NCI-H1417 treated with DMSO at 0.1 percent for 48 hours (cell line): ENCODE data around the gene TGM2.

ENCODE experiments used
- DNase-seq: peaks from one replicate; lab custom pipeline; 2025; lab: John Stamatoyannopoulos, UW

Gene TGM2

GRCh38 chr20:38144974-38145728, 19.9 kb downstream of the TGM2 start:
- no peak for DNase-seq

DNA sequence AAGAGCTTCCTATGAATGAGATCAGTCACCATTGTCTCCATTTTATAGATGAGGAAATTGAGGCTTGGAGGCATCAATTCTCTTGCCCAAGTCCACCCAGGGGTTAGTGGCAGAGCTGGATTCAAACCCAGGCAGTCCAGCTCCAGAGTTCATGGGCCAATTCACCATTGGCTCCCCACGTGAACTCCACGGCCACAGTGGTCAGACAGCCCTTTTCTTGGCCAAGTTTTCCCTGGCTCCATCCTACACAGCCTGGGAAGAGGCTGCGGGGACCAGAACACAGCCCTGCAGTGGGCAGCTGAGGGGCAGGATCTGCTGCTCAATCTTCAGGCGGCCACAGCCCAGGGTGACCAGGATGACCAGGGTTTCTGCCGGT, 20.5 kb downstream of the TGM2 start:
- no peak for DNase-seq

DNA sequence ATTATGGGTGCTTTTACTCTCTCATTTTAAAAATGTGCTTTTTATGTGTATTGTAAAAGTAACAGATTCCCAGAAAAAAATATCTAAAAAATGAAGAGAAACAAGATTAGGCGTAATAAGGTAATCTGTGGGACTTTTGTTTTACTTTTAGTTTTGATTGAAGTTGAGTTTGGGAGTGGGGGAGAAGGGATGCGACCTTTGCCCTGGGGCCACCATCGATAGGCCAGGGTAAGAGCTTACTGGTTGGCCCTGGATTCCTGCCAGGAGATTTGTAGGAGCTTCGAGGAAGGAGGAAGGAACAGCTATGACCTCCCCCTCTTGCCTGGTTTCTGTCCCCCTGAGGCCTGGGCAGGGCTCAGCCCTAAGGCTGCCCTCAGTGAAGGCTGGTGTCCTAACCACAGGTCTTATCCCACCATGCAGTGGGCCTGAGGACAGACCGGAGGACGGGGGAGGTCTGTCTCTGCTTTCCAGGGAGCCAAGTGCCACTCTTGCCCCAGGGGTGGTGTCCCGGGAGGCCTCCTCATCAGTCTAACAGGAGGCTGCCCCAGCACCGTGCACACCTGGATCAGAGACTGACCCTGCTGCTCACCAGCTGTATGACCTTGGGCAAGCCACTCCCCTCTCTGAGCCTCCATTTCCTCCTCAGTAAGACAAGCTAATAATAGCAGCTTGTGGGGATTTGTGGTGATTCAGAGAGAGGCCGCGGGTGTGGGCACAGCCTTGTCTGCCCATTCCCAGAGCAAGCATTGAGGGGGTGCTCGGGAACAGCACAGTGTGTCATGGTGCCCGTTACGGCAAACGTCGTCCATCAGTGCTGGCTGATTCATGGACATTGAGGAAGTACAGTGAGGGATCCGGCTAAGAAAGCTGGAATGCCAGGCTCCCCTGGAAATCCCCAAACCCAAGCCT, 21.2 kb downstream of the TGM2 start:
- DNase-seq: no peak

- no peak for DNase-seq
Observed at GRCh38 chr20:38143238-38143645, 21.8 kb downstream of the TGM2 start.

GRCh38 chr20:38141889-38142494, 23.1 kb downstream of the TGM2 start:
- no peak for DNase-seq

DNA sequence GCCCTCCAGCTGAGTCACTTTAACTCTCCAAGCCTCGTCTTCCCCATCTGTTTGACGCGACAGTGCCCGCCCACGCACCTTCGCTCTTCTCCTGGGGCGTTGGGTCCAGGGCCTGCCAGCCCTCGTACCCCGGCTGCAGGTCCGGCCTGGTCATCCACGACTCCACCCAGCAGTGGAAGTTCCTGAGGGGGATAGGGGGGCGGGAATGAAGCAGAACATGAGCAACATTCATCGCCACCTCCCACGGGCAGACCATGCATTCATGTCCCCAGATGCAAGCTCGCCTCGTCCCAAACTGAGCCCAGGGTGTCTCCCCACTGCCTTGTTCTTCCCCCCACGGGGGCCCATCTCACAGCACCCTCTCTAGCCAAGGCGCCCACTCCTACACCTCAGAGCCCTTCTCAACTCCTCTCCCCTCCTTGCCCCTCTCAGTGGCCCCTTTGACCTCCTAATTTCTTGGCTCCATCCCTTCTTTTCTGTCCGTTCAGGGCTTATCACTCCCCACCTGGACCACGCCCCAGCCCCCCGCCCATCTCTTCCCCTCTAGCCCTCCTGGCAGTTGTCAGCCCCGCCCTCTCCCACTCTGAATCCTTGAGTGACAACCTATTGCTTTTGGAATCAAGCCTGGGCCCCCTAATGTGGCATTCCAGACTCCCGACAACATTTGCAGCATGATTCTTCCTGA, 23.7 kb downstream of the TGM2 start:
- DNase-seq: no peak

GRCh38 chr20:38139977-38140753, 24.9 kb downstream of the TGM2 start:
- peak; percentile 3 for DNase-seq

- DNase-seq: no peak
Observed at GRCh38 chr20:38139156-38139912, 25.7 kb downstream of the TGM2 start.

- no peak for DNase-seq
Observed at GRCh38 chr20:38138086-38138778, 26.8 kb downstream of the TGM2 start.

GRCh38 chr20:38137441-38138037, 27.5 kb downstream of the TGM2 start:
- DNase-seq: no peak

DNA sequence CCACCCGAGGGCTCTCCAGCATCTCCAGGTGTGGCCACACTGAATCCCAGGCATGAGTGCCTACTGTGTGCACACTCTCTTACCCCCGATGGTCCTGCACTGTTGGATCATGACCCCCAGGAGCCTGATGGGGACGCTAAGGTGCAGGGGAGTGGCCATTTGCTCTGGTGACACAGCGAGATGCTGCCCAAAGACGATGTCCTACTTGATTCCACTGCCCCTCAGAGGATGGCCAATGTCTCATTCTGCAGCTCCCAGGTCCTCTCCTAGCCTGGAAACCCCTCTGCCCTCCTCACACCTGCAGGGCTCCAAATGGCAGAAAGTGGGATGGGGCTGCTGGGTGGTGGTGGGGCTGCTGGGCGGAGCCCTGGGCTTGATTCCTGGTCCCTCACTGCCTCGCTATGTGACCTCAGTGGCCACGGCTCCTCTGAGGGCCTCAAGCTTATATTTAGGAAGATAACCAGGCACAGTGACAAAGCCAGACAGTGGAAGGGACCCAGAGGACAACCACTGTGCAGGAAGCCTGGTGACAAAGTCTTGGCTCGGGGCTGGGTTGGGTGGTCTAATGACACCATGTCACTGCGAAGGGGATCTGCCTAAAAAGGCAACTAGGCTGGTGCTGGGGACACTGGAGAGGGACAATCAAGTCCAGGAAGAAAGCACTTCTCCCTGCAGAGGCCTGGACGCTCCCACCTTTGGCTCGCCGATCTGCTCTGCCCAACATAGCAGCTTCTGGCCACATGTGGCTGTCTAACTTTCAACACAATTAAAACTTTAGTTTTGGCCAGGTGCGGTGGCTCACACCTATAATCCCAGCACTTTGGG, 28.4 kb downstream of the TGM2 start:
- no peak for DNase-seq

DNA sequence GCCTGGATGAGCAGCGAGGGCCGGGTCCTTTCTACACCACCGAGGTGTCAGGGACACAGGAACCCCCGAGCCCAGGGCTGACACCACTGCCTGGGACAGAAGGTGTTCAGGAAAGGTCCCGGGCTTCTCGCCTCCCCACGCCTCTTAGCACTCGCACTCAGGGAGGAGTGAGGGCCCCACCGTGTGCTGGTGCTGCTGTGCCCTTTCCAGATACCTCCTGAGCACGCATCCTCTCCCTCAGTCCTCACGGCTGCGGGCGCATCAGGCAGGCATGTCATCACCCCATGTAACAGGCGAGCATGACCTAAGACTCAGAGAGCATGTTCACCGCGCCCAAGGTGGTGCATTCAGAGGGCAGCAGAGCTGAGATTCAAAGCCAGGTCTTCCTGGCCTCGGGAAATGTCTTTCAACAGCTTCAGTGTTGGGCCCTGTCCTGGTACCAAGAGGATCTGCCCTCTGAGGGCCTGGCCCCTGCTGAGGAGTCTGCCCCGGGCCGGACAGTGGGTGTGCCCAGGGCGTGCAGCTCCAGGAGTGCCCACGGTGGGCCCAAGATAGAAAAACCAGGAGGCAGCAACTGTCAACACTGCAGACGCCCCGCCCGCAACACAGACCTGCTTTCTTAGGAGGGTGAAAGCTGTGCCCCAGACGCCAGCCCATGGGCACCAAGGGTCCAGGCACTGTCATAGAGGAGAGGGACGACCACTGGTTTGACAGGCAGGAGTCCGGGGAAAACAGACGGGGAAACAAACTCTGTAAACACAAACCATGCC, 29.2 kb downstream of the TGM2 start:
- DNase-seq: no peak

GRCh38 chr20:38135271-38135650, 29.8 kb downstream of the TGM2 start:
- no peak for DNase-seq

DNA sequence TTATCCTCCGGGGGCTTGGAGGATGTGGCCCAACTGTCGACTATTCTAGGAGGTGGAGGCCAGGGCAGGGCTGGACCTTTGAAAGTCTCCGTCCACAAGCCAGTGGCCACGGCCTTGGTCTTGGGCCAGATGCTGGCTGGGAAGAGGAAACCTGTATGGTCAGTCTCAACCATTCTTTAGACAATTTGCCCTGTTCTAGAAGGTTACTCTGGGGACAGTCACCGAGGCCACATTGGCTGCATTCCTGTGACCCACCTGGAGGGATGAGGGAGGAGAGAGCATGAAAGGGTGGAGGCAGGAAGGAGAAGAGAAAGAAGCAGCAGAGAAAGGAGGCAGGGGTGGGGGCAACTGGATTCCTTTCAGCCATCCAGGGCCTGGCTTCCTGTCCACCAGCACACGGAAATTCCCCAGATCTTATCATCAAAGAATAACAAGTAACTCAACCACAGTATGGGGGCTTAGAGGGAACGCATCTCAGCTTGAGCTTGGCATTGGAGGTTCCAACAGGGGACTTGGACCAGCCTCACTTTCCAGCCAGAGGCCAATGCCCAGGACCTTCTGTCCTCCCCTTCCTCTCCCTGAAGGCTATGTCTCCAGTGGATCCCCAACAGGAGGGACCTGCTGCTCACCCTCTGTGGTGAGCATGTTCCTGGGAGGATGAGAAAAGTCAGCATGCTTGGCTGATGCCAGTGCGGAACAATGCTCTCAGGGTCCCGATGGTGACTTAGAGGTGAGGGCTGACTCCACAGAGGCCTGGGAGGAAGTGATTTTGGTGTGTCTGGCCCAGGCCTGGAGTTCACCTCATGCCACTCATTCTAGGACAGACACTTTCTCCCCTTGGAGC, 30.4 kb downstream of the TGM2 start:
- DNase-seq: no peak

GRCh38 chr20:38133680-38134426, 31.2 kb downstream of the TGM2 start:
- no peak for DNase-seq

GRCh38 chr20:38132910-38133501, 32.1 kb downstream of the TGM2 start:
- DNase-seq: no peak
